HG03280 (cell line): ENCODE results near the gene NEU2.

ENCODE experiments used
- ATAC-seq: cut with Tn5 transposase; IDR thresholded peaks from one replicate; pipeline ENCODE4 v1.9.1; 2021; ENCODE audit warnings: mild to moderate bottlenecking, moderate library complexity; ENCODE audit not compliant: unreplicated experiment

NEU2 gene

DNA sequence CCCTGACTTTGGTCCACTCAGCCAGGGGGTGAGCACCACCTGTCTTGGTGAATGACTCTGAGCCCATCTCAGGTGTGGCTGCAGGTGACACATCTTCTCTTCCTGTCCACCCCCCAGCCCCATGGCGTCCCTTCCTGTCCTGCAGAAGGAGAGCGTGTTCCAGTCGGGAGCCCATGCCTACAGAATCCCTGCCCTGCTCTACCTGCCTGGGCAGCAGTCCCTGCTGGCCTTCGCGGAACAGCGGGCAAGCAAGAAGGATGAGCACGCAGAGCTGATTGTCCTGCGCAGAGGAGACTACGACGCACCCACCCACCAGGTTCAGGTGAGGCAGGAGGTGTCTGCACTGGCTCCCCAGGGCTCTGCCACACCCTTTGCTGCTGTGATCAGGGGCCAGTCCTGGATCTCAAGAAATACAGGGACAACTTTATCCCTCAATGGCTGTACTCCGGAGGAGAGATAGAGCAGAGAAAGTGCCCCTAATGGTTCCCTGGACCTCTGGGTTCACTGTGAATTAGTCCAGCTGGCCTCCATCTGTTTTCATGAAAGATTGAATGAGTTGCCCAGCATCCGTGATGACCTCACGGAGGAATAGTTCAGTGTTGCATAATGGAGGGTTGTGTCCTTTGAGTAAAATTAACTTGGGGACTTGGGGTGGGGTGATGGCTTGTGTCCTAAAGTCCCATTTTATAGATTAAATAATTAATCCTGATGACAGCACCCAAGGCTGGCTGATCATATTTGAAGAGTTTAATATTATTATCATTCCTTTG, at the start of gene NEU2:
Gene NEU2, plus strand, starts transcription at position 122 of the 770 bp plus-strand sequence. Its CDS starts 0 bp downstream, at position 122.
- ATAC-seq = no peak

DNA sequence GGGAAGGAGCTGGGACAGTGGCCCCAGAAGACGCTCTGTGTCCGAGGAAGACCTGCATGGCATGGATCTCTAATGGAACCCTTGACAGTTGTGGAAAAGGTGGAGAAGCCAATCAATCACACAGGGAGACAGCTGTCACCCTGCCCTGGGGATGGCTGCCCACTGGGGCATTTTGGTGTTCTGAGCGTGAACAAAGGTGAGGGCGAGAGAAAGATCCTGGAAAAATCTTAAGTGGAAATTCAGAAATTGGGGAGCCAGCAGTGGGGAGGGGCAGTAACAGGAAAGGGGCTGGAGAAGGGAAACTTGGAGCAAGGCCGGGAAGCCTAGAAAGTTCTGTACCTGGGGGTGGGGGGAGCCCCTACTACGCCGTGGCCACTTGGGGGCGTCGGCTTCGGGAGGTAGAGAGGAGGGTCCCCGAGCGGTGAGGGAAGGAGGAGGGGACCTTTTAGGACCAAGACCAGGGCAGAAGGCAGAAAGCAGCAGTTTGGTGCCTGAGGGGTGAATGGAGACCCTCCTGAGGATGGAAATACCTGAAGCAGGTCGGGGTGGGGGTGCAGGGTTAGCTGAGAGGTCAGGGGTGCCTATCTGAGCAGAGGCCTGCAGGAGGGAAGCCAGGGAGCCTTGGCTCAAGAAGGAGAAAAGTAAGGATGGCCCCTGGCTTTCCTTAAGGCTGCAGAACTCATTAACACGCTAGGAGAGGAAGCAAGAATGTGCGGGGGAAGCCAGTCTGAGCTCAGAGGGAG, 49.4 kb upstream of the NEU2 start:
- ATAC-seq = no peak

DNA sequence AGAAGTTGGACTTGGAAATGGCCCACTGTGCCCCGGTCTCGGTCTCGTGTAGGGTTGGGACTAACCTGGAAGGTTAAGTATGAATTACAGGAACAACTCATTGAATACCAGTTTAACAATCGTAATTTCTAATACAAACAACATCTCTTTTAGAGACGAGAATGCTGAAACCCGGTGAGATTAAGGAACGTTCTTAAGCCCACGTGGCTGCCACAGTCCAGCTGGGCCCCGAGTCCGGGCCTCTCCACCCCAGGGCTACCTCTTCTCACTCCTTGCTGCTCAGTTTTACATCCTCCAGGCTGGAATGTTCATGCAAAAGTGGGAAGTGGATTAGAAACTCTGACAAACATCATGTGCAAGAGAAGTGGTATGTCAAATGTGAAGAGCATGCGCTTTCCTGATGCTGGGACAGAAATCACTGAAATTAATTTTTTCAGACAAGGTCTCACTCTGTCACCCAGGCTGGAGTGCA, 48.8 kb upstream of the NEU2 start:
- no peak for ATAC-seq

DNA sequence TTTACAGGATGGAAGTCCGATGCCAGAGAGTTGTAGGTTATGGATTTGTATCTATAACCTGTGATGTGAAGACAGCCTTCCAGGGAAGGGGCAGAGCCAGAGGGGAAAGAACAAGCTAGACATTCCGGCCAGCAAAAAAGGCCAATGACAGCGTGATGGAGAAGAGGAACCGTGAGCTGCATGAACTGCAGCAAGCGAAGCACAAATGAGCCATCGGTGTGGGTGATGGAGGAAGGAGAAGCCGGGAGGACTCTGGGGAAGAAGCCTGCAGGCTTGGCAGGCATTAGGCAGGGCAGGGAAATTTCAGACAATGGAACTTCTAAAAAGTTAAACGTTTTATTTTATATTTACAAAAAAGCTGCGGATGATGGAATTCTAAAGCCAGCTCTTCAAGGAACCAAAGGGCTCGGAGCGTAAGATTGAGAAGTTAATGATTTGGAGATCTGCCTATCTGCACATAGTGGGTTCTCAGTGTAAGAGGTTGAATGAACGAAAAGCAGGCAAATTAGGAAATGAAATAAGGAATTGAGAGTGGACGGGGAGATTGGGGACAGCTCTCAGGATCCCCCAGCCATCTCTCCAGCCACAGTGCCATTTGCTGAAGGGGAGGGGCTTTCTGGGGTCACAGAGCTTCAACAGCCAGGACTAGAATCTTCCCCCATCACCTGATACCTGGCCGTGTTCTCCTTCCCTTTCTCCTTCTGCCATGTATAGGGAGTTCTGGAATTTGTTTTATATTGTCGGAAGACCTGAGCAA, 47.8 kb upstream of the NEU2 start:
- ATAC-seq = no peak

DNA sequence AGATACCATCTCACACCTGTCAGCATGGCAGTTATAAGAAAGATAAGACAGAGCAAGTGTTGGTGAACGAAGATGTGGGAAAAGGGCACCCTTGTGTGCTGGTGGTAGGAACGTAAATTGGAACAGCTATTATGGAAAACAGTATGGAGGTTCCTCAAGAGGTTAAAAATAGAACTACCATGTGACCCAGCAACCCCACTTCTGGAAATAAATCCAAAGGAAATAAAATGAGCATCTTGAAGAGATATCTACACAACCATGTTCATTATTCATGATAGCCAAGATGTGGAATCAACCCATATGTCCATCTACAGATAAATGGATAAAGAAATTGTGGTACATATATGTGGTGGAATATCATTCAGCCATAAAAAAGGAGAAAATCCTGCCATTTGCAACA, 46.3 kb upstream of the NEU2 start:
- no peak for ATAC-seq

DNA sequence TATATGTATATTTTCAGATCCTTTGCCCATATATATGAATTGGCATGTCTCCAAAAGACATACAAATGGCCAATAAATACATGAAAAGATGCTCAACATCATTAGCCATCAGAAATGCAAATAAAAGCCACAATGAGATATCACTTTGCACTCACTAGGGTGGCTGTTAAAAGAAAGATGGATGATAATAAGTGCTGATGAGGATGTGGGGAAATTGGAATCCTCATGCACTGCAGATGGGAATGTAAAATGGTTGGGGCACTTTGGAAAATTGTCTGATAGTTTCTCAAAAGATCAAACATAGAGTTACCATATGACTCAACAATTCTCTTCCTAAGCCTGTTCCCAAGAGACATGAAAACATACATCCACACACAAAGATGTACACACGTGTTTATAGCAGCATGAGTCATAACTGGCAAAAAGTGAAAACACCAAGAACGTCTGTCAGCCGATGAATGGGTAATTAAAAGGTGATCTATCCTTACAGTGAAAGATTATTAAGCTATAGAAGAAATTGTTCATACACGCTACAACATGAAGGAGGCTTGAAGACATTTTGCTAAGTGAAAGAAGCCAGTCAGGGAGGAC, 39.1 kb upstream of the NEU2 start:
- ATAC-seq = no peak

DNA sequence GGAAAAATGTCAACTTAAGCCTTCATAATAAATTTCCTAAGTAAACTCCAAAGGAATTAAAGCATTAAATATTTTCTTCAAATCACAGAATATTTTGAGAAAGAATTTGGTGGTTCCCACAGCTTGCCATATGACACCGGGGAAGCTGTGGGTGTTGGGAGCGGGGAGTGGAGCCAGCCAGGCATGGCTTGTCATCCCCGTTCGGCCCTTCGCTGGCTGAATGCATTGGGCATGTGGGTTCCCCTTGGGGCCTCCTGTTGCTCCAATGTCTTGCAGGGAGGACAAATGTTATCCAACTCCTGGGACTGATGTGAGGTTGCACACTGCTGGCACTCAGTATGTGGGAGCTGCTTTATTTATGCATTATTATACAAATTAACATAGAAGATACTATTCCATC, 38.0 kb upstream of the NEU2 start:
- no peak for ATAC-seq

DNA sequence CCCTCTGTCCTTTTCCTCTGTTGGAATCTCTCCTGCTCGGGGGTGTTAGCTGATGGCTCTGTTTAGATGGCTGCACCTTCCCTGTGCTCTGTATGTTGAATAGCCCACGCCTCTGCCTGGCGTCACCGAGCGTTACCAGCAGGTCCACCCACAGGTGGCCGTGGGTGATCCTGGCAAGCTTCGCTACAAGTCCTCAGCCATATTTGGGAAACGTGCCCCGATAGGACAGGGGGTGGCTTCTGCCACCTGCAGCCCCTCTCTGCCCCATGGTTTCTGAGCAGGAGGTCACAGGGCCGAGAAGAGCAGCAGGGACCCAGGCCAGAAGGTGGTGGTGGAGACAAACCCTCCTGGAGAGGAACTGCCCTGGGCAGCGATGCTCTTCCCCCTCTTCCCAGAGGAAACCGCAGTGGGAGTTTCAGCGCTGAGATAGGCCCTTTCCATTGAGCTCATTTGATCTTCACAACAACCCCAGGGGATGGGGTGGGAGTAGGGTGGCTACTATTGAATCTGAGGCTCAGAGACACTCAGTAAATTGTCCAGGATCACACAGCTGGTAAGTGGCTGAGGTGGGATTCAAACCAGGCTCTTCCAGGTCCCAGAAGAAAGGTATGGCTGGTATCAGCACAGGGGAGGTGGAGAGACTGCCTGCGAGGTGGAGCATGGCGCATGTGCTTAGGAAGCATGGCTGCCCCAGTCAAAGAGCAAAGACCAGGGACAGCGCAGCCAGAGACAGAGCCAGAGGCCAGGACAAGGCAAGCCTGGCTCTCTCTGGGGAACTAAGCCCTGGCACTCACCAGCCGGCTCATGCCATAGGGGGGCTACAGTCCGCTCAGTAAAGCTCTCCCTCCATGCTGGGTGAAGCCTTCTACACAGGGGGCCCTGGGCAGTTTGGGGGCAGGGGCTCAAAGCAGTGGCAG, 34.5 kb upstream of the NEU2 start:
- ATAC-seq = no peak

DNA sequence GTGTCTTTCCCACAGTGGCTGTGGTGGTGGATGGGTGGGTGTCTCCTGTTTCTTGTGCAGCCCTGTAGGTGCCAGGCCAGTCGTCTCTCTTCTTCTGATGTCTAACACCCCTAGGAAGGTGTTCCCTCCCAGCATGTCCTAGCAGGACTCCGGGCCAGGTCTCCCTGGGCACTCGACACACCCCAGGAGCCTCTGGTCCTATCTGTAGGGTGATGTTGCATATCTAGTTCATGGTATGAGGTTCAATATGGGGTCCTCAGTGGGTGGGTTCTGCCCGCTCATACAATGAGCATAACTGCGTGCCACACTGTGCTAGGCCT, 33.8 kb upstream of the NEU2 start:
- ATAC-seq = no peak

DNA sequence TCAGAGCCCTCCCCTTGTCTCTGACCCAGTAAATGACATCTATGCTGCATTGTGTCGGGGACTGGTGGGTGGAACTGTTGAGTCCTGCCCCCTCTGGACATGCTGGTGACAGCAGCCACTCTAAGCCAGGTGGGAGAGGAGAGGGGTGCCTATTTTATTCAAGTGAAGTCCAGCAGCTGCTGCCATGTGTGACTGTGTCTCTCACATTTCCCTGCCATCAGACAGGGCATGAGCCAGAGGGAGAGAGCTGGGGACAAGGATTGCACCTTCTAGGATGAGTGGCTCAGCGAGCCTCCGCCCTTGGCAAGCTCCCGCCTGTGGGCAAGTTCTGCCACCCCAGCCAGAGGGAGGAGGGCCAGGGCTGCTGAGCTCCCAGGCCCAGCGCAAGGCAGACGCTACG, 33.1 kb upstream of the NEU2 start:
- no peak for ATAC-seq

DNA sequence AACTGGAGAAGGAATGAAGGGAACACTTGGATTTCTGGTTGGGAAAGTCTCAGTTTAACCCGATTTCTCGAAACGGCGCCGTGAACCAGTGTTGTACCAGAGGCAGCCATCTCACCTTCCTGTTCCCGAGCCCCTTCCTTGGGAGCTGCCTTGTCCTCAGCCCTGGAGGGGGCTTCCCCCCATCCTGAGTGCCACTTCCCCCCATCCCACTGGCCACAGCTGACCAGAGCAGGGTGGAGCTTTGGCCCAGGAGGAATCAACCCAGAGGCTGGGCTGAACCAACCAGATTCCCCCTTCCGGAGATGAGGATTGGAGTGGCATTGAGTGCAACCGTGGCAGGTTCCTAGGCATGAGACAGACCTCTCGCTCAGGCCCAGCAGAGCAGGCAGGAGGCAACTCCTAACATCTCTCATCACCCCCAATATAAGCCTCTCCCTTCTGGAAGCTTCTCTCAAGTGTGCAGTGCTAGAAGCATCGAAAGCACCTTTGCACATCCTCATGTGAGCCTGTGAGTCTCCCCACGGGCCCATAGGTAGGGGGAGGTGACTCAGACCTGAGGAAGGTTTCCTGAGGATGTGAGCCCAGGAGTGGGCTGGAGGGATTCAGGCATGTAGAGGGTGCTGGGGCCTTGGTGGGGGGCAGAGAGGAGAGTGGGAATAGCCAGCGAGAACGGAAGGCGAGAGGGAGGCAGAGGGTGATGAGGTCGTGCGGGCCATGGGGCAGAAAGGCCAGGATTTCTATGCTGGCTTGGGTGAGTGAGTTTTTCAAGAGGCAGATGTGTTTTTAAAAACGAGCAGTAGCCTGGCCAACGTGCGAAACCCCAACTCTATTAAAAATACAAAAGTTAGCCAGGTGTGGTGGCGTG, 31.4 kb upstream of the NEU2 start:
- ATAC-seq = no peak

DNA sequence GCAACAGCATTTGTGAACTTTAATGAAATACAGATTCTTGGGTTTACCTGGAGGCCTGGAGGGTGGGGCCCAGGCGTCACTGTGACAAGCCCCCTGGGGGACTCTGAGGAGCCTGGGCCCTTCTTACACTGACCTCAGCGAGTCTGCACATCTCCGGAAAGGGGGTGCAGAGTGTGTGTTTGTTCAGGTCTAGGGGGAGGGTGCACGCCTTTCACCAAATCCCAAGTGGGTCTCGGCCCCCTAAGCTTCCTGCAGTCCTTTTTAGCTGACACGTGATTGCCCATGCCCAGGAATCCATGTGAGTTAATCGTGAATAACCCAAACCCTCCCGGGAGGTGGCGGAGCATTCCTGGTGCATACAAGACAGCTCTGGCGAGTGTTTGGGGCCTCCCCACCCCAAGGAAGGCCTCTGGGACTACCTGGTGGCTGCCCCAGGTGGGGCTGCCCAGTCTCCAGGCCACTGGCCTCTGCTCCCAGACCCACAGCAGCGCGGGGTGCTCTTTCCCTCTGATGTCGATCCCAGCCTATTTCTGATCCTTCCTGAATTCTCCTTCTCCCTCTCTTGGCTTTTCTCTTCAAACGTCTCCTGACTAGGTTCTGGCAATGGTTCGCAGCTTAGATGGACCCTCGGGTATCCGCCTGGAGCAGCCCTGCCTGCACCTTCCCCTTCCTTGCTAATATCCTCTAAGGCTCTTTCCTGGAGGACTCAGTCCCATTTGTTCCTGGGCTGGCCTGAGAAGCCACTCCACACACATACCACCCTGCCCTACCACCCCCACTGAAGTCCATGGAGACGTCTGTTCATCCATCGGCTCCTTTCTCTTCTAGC, 29.4 kb upstream of the NEU2 start:
- ATAC-seq = no peak

DNA sequence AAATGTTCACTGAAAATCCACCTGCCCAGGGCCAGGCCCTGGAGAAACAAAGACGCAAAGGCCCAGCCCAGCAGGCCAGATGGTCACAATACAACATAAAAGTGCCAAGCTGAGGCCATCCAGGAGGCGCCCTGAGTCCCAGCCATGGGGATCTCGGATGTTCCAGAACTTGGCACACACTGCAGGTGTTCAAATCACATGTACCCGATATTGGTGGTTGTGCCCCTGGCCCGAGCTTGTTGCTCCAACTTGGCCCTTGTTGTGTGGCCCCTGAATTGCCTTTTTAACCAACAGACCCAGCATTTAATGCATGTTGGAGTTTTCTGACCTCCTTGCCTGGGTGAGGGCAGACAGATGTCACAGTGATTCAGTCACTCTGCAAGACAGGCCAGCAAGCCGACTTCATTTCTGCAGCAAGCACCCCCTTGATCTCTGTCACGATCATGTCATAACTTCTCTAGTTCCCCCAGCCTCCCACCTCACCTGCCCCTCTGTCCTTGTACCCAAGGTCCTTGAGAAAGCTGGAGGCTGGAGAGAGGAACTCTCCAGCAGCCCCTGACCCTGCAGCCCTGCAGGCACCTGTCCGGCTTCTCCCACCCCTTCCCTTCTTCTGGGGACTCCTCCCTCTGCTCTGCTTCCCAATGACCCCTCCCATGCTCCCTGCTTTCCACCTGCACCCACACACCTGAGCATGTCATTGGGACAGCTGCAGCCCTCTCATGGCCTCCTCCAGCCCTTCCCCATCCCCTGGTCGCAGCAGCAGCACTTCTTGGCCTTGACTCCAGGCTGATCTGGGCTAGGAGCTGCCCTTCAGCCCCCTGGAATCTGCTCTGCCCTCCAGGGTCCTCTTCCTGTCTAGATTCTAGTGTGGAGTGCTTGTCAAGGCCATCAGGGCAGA, 28.6 kb upstream of the NEU2 start:
- ATAC-seq = no peak

DNA sequence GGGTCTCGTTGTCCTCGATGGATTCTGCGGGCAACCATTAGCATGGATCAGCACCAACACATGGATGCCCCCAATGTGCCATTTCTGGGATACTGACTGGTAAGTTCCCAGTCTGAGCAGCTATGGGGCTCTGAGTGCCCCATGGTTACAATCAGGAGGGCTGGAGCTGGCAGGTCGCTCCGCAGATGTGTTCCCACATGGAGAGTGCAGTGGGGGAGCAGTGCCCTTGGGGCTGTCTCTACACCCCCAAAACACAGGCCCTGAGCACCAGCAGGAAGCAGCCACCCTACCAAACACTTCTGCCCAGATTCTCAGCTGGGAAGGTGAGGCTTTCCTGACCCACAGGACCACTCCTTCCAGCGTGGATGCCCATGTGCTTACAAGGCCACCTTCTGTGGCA, 27.4 kb upstream of the NEU2 start:
- ATAC-seq = no peak

DNA sequence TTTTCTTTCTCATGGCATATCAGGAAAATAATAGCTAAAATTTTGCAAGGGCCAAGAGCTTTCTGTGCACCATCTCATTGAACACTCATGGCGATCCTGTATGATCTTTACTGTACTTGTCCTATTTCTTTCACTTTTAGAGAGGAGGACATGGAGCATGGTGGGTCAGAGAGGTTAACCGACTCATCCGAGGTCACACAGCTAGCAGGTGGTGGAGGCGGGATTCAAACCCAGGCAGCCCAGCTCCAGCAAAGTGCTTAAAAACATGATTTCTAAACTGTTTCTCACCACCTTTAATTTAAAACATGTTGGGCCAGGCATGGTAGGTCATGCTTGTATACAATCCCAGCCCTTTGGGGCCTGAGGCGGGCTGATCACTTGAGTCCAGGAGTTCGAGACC, 25.8 kb upstream of the NEU2 start:
- no peak for ATAC-seq

DNA sequence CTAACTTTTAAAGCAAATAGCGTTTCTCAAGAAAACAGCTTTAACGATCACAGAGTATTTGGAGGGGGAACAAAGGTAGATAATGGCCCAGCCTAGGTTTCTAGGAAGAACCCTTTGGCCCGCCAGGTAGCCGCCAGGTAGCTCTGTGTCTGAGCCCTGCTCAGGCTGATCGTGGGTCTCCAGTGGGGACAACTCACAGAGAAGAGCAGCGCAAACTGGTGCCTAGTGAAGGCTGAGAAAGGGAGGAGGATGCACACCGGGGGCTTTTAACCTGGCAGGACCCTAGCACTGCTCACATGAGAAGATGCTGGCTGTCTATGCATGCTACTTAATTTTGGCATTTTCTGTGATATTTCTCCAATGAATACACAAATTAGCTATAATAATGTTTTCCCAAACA, 25.2 kb upstream of the NEU2 start:
- ATAC-seq = no peak

DNA sequence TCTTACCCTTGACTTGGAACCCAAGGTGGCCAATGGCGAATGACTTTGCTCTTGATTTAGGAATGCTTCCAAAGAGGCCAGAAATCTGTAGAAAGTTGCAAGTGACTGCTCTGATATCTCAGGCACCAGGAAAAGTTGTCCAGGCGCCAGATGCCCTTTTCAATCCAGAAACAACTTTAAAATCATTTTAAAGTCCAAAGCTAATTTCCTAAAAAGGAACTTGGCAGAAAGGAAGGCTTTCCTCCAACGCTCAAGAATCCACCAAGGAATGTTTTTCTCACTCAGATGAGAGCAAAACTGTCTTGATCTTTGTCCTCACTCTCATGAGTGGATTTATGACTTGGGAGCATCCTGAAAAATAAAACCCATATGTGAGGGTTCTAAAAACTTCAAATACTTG, 24.7 kb upstream of the NEU2 start:
- ATAC-seq = no peak

DNA sequence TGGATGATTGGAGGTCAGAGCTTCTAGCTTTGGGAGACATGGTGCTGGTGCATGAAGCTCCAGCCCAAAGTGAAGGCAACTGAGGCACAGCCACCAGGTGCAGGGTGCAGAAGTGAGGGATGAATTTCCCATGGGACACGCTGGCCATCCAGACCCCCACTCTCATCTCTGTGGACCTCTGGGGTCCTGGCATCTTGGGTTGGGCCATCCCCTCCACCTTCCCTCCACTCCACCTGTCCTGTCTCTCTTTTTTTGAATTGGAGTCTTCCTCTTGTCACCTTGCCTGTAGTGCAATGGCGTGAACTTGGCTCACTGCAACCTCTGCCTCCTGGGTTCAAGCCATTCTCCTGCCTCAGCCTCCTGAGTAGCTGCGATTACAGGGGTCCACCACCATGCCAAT, 22.8 kb upstream of the NEU2 start:
- ATAC-seq = no peak
